Right kidney (tissue), 9 donors: ENCODE data around the gene EYA3.

Experiments used
- DNase-seq: peaks from one replicate; pipeline ENCODE4 v3.0.0-alpha.2; 2016
- long read RNA-seq, 8 donors: transcript quantifications; one replicate each; lab custom pipeline, GENCODE V29; 2026

The EYA3 gene, protein sequence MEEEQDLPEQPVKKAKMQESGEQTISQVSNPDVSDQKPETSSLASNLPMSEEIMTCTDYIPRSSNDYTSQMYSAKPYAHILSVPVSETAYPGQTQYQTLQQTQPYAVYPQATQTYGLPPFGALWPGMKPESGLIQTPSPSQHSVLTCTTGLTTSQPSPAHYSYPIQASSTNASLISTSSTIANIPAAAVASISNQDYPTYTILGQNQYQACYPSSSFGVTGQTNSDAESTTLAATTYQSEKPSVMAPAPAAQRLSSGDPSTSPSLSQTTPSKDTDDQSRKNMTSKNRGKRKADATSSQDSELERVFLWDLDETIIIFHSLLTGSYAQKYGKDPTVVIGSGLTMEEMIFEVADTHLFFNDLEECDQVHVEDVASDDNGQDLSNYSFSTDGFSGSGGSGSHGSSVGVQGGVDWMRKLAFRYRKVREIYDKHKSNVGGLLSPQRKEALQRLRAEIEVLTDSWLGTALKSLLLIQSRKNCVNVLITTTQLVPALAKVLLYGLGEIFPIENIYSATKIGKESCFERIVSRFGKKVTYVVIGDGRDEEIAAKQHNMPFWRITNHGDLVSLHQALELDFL
- long read RNA-seq, donor 1, full-length matches to known transcripts, result 2 of 2 reads
- long read RNA-seq, donor 1, partial matches to known transcripts, result 0 of 2 reads
- long read RNA-seq, donor 1, other reads (novel, unspliced or antisense), result 0 of 2 reads
- long read RNA-seq, donor 2, full-length matches to known transcripts, result 2 of 35 reads
- long read RNA-seq, donor 2, partial matches to known transcripts, result 33 of 35 reads
- long read RNA-seq, donor 2, other reads (novel, unspliced or antisense), result 0 of 35 reads
- long read RNA-seq, donor 3, full-length matches to known transcripts, result 2 of 2 reads
- long read RNA-seq, donor 3, partial matches to known transcripts, result 0 of 2 reads
- long read RNA-seq, donor 3, other reads (novel, unspliced or antisense), result 0 of 2 reads
- long read RNA-seq, donor 4, full-length matches to known transcripts, result 2 of 2 reads
- long read RNA-seq, donor 4, partial matches to known transcripts, result 0 of 2 reads
- long read RNA-seq, donor 4, other reads (novel, unspliced or antisense), result 0 of 2 reads
- long read RNA-seq, donor 5, full-length matches to known transcripts, result 2 of 2 reads
- long read RNA-seq, donor 5, partial matches to known transcripts, result 0 of 2 reads
- long read RNA-seq, donor 5, other reads (novel, unspliced or antisense), result 0 of 2 reads
- long read RNA-seq, donor 6, full-length matches to known transcripts, result 3 of 56 reads
- long read RNA-seq, donor 6, partial matches to known transcripts, result 53 of 56 reads
- long read RNA-seq, donor 6, other reads (novel, unspliced or antisense), result 0 of 56 reads
- long read RNA-seq, donor 7, full-length matches to known transcripts, result 3 of 8 reads
- long read RNA-seq, donor 7, partial matches to known transcripts, result 5 of 8 reads
- long read RNA-seq, donor 7, other reads (novel, unspliced or antisense), result 0 of 8 reads
- long read RNA-seq, donor 8, full-length matches to known transcripts, result 6 of 6 reads
- long read RNA-seq, donor 8, partial matches to known transcripts, result 0 of 6 reads
- long read RNA-seq, donor 8, other reads (novel, unspliced or antisense), result 0 of 6 reads

DNA sequence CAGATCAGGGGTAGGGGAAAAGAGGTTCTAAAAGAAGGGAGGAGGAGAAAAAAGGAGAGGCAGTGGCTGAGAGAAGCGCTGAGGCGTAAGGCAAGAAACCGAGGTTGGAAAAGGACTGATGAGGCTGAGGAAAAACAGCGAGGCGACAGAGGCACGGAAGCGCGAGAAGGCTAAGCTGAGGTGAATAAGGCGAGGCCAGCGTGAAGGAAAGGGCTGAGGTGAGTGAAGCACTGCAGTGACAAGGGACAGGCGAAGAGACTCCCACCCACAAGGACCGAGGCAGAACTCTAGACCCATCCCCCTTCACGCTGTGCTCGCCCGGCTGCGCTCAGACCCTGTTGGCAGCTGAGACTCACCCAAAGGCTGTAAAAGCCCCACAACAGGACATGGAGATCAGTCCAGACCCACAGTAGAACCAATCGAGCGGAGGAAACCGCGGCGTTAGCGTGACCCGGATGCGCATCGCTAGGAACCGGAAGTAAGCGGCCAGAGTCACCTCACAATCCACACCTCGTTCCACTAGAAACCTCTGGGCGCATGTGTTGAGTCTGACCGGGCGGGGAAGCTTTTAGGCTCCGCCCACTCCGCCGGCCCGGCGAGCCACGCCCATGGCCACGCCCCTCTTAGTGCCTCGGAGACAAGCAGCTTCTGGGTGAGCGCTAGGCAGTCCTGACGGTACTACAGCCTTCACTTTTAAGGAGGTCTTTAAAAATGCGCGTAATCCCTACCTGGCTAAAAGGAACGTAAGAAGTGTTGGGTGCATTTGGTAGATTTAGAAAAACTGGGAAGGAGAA, at the start of gene EYA3:
Gene EYA3, minus strand, starts transcription at position 443 of the 794 bp plus-strand sequence. CDS start 30,584 bp downstream, outside the sequence.
- peak; percentile 94 for DNase-seq

DNA sequence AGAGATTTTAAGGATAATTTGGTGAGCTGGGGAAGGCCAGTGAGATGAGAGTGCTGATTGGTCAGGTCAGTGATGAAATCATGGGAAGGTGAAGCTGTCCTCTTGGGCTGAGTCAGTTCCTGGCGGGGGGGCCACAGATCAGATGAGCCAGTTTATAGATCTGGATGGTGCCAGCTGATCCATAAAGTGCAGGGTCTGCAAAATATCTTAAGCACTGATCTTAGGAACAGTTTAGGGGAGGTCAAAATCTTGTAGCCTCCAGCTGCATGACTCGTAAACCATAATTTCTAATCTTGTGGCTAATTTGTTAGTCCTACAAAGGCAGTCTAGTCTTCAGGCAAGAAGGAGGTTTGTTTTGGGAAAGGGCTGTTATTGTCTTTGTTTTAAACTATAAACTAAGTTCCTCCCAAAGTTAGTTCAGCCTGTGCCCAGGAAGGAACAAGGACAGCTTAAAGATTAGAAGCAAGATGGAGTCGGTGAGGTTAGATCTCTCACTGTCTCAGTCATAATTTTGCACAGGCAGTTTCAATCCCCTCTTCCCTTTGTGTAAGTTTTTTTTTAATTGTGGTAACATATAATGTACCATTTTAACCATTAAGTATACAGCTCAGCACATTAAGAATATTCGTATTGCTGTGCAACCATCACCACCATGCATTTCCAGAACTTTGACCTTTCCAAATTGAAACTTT, 48.7 kb upstream of the EYA3 start:
- DNase-seq, result no peak

DNA sequence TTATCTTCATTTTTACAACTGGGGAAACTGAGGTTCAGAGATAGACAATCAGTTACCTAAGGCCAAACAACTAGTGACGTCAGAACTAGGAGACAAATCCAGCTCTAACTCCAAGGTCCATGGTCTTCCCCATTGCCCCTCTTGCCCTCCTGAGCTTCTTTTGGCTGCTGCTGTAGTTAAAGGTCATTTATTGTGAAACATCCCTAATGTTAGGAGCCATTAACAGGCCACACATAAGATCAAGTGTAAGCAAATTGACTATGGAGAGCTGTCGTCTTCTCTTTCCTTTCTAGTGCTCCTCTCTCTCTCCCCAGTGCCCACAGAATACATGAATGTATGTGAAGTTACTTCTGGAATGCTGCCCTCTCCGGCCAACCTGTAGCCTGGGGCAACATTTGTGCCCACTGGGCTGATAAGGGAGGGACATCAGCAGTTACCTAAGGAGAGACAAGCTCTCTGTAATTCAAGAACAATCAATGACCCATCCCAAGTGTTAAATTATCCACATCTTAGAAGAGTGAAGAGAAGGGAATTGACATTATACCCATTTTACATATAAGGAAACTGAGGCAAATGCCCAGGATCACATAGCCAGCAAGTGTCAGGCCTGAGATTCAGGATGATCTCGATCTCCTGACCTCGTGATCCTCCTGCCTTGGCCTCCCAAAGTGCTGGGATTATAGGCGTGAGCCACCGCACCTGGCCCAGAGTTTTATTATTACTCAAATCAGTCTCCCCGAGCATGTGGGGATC, 47.9 kb upstream of the EYA3 start:
- no peak for DNase-seq

DNA sequence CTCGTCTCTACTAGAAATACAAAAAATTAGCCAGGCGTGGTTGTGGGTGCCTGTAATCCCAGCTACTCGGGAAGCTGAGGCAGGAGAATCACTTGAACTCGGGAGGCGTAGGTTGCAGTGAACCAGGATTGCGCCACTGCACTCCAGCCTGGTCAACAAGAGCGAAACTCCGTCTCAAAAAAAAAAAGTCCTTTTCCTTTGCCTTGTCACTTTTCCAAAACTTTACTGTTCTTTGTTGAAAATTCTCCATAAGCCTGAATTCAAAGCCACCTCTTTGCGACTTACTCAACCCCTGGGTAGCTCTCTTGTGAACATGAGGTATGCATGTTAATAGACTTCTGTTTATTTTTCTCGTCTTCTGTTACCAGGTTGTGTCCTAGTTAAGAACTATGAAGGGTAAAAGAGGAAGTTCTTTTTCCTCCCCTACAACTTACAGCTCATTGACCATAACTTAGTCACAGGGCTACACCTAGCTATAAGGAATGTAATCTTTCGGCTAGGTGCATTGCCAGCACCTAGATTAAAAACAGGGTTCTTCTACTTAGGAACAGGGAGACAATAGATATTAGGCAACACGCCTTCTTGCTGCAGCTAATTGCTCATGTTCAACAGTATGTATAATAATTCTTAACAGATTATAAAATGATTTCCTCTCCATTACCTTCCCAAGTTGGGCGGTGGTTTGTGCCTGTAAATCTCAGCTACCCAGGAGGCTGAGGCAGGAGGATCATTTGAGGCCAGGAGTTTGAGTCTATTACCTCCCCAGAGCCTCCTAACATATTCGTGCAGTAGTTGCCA, 47.2 kb upstream of the EYA3 start:
- peak; percentile 16 for DNase-seq

DNA sequence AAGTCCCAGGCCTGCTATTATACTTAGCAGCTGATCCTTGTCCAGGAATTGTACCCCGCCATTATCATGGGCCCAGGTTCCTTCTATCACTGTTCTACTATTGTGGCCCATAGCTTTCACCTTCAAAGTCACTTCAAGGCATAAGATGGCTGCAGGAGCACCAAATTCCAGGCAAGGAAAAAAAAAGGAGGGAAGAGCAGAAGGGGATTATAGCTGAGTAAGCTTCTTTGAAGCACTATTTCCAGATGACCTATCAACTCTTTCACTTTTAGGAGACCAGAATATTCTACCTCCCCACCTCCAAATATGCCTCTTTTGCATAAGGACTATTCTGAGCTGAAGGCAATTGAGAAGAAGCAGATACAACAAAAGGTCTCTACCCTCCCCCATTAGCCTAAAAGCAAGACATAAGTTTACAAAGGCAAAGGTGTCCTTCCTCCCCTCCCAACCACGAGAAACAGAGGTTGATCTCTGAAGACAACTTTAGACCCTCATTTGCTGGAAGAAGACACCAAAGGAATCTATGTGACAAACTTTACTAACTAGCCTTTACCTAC, 46.3 kb upstream of the EYA3 start:
- no peak for DNase-seq

DNA sequence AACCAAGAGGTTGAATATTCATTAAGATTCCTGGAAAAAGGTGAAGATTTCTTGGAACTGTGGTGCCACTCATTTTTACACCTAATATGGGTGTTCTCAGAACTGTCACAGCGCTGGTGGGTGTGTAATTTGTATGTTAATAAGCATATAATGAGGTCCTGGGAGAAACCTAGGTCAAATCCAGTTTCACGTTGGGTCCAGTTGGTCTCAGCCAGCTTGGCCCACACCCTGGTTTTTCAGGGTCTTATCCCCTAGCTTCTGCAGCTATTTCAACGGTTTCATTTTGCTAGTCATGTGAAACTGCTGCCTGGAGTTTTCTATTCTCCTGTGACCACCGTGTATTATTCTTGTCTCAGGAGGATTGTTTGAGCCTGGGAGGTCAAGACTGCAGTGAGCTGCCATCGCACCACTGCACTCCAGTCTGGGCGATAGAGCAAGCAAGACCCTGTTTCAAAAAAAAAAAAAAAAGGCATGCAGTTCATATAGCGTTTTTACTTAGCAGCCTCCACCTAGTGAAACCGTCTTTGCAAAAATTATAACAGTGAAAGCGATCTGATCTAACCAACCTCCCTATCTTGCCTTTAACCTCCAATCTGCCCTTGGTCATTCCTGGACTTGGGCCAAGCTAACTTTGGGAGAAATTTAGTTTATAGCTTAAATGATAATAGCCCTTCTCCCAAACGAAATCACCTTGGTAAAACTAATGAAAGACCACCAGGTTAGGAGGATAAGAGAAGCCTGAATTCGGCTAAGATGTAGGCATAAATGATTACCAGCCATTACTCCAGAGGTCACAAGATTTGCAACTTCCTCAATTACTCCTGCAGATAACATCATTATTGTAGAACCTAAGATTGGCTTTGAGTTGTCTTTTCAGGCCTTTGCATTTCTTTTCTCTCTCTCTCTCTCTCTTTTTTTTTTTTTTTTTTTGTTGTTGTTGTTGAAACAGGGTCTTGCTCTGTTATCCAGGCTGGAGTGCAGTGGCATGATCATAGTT, 44.1 kb upstream of the EYA3 start:
- peak; percentile 18 for DNase-seq

DNA sequence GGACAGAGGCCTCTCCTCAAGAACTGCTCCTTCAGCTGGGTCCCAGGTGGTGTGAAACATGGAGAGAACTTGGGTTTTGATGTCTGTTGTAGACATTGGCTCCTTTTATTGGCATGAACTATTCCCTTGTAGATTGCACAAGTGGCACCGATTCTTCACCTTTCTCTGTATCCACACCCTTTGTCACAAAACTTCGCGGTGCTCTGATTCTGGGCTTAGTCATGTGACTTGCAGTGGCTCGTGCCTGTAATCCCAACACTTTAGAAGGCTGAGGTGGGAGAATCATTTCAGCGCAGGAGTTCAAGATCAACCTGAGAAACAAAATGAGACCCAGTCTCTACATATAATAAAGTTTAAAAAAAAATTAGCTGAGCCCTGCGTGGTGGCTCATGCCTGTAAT, 42.5 kb upstream of the EYA3 start:
- DNase-seq, result no peak

DNA sequence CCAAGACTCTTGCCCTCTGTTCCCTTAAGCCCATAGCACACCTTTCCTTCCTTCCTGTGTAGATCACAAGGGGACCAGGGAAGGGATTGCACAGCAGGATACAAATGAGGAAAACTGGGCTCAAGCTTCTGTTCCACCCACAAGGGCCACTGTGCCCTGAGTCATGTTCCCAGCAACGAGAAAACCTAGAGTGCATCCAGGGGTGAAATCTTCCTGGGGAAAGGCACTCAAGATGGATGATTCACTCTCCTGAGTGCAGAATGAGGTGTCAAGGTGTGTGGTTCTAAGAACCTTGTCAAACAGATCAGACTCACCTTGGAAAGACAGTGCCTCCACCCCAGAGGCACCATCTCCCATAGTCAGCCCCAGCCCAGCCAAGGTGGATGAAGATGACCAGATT, 40.7 kb upstream of the EYA3 start:
- no peak for DNase-seq

DNA sequence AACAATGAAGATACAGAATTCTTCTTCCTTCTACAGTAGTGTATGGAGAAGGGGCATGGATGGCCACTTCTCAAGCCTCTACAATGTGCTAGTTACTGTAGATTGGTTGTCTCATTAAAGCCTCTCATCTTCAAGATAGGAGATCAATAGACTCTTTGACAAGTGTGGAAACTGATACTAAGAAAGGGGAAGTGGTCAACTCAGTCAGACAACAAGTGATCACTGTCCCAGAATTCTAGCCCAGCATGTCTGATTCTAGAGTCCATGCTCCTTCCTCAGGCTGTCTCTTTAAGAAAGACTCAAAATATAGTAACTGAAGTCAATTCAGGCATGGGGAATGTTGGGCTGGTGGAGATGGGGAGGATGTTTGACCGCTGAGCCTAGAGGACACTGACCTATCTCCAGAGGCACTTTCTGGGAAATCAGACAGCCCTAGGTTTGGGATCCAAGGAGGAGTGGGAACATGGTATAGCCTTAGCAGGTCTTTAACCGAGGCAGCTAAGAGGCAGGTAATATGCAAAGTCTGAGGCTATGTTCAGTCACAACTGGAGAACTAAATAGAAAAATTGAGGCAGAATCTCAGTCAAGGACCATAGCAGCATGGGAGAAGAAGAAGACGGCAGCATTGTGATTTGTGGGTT, 39.3 kb upstream of the EYA3 start:
- no peak for DNase-seq

DNA sequence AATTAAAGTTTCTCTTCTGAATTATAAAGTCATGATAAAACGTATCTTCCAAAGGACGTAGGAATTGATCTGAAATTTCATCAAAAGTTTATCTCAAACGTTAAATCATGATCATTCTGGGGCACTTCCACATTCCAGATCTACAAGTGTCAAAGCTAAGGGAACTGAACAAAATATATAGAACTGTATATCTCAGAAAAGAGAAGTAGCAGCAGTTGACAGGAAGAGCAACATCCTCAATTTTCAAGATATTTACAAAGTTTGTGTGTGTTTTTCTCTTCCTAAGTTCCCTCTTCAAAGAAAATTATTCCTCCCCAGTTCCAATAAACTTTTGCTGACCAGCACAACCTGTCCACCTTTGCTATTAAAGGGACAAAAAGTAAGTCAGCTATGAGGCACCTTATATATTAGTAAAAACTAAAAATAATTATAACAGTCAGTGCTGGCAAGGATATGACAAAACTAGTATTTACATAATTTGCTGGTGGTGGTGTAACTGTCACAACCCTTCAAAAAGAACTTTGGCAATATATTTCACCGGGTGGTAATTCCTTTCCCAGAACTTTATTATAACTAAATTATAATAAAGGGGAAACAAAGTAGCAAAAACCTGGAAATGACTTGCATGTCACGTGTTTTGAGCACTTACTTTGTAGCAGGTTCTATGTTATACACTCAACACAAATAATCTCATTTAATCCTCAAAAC, 38.5 kb upstream of the EYA3 start:
- DNase-seq, result no peak

DNA sequence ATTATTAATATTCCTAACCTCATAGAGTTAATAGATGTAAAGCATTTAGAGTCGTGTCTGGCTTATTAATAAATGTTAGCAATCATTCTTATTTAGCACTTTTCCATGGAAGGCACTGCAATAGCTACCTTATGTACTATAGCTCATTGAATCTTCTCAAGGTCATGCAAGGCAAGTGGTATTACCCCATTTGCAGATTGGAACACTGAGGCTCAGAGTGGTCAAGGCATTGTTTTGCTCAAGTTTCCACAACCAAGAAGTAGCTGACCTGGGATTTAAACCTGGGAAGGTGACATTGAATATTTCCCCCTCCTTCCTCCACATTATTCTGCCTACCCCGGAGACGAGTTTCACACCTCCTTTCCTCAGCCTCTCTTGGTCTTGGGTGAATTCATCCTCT, 37.8 kb upstream of the EYA3 start:
- no peak for DNase-seq

DNA sequence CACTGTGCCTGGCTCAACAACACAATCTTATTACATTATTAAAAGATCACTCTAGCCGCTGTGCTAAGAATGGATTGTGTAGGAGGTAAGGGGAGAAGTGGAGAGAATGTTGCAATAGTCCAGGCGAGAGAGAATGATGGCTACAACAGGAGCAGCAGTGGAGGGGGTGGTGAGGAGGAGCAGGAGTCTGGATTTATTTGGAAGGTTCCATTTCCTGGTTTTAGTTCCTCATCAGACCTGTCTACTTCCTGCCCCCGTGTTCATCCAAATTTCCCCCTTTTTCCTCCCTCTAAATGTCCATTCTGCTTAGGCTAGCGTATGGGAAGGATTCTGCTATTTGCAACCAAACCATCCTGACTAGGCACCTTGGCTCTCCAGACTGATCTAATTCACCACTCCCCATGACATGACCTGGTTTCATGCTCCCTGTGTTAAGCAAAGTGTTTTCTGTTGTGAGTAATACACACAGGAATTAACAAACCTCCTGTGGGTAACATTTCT, 35.1 kb upstream of the EYA3 start:
- DNase-seq, result no peak

DNA sequence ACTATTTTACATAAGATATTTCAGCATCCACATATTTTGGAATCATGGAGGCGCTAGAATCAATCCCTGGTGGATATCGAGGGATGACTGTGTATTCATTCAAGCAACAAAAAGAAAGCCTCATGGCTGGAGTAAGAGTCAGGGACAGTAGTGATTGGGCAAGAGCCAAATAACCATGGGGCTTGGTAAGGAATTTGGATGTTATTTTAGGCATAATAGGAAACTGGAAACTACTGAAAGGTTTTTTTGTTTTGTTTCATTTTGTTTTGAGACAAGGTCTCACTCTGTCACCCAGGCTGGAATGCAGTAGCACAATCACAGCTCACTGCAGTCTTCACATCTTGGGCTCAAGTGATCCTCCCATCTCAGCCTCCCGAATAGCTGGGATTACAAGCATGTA, 33.8 kb upstream of the EYA3 start:
- no peak for DNase-seq

DNA sequence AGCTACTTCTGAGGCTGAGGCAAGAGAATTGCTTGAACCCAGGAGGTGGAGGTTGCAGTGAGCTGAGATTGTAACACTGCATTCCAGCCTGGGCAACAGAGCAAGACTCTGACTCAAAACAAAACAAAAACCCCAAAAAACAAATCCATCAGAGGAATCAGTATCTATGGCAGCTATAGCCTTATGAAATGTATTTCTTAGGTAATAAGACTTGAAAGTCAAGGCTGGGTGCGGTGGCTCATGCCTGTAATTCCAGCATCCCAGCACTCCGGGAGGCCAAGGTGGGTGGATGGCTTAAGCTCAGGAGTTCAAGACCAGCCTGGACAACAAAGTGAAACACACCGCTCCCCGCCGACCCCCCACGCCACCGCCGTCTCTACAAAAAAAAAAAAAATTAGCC, 31.1 kb upstream of the EYA3 start:
- DNase-seq, result no peak

DNA sequence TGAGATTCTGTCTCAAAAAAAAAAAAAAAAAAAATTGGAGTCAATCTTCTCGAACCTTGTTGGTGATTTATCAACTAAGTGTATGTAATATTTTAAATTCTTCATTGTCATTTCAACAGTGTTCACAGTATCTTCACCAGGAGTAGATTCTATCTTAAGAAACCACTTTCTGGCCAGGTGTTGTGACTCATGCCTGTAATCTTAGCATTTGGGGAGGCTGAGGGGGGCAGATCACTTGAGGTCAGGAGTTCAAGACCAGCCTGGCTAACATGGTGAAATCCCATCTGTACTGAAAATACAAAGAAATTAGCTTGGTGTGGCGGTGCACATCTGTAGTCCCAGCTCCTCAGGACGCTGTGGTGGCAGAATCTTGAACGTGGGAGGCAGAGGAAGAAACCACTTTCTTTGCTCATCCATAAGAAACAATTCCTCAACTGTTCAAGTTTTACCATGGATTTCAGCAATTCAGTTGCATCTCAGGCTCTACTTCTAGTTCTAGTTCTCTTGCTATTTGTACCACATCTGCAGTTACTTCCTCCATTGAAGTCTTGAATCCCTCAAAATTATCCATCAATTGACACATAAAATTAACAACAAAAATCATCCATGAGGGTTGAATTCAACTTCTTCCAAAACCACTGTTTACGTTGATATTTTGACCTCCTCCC, 30.4 kb upstream of the EYA3 start:
- DNase-seq, result no peak
